NCI-H146 treated with DMSO at 0.1 percent for 48 hours (cell line): ENCODE results near the gene PTK7.
A peak's percentile ranks its signal among the peaks of the same experiment; 100 is the strongest.
"Not testable (repeated sequence)": the region's sequence is repeated elsewhere in the genome, so short reads cannot be mapped to it uniquely, and the experiment has no call there.

Experiments
- DNase-seq: peaks from one replicate; lab custom pipeline; 2025; ENCODE audit not compliant: unreplicated experiment; lab: John Stamatoyannopoulos, UW

PTK7 gene

GRCh38 chr6:43053545-43054205, 22.4 kb upstream of the PTK7 start, which contains the start of gene CUL7:
Gene CUL7 (minus strand): TSS chr6:43053851. CDS start chr6:43052788, 1,063 bp downstream.
- DNase-seq = peak; percentile 97

GRCh38 chr6:43054206-43054943, 21.7 kb upstream of the PTK7 start:
- no peak for DNase-seq

- DNase-seq = no peak
Observed at GRCh38 chr6:43055966-43056365, 20.1 kb upstream of the PTK7 start.

GRCh38 chr6:43058531-43058930, 17.6 kb upstream of the PTK7 start:
- no peak for DNase-seq

GRCh38 chr6:43059168-43060033, 16.7 kb upstream of the PTK7 start, which contains the start of the genes KLC4 and MRPL2:
Gene KLC4 (plus strand): TSS chr6:43059631. CDS start chr6:43061336, 1,705 bp downstream.
Gene MRPL2 (minus strand): TSS chr6:43059434. CDS start chr6:43059381, 53 bp downstream.
- DNase-seq = peak; percentile 100

GRCh38 chr6:43060034-43060754, 15.9 kb upstream of the PTK7 start:
- DNase-seq = peak; percentile 65

GRCh38 chr6:43060755-43061633, 15.1 kb upstream of the PTK7 start:
- no peak for DNase-seq

- no peak for DNase-seq
Observed at GRCh38 chr6:43061861-43062260, 14.3 kb upstream of the PTK7 start.

- no peak for DNase-seq
Observed at GRCh38 chr6:43062818-43063217, 13.3 kb upstream of the PTK7 start.

GRCh38 chr6:43070028-43070632, 6.0 kb upstream of the PTK7 start:
- peak; percentile 44 for DNase-seq

GRCh38 chr6:43074847-43075669, 1.1 kb upstream of the PTK7 start:
- DNase-seq = no peak

- peak; percentile 31 for DNase-seq
Observed at GRCh38 chr6:43076464-43077332, 584 bp downstream of the PTK7 start.

GRCh38 chr6:43077333-43077809, 1.3 kb downstream of the PTK7 start:
- no peak for DNase-seq

GRCh38 chr6:43077981-43078511, 1.9 kb downstream of the PTK7 start:
- no peak for DNase-seq

GRCh38 chr6:43078691-43079090, 2.6 kb downstream of the PTK7 start:
- DNase-seq = no peak

GRCh38 chr6:43081043-43081442, 4.9 kb downstream of the PTK7 start:
- DNase-seq = no peak

GRCh38 chr6:43081922-43082321, 5.8 kb downstream of the PTK7 start:
- not testable (repeated sequence) for DNase-seq
